ENCODE data around the gene CCDC137. TPM values are rescaled to one million over a fixed set of nuclear protein-coding genes. Genes with fewer than 3 reads are reported as not detected.
A peak's percentile ranks its signal among the peaks of the same experiment; 100 is the strongest.
"Not testable (repeated sequence)": the region's sequence is repeated elsewhere in the genome, so short reads cannot be mapped to it uniquely, and the experiment has no call there.

CCDC137 gene
- total RNA-seq, 2 experiments from 2014 or later: 34.0 to 36.8 TPM

- intact Hi-C loops (cut with micrococcal nuclease): no loop called here
- POLR2A ChIA-PET: interaction anchor here (0.7 kb wide), 1 partner anchor 36 kb away, joined by 3 read pairs; no protein-coding TSS in a partner anchor
- H3K4me3 Mint-ChIP-seq: no peak overlapping the region
- no peaks in the 10 kb centered on the region for H3K27me3 Mint-ChIP-seq
- CTCF ChIA-PET: no interaction called here
- no peaks in the 10 kb centered on the region for H3K9me3 Mint-ChIP-seq
- H3K4me1 Mint-ChIP-seq (ENCODE audit: low read depth): peaks cover 7% of the 10 kb centered on the region
- H3K36me3 Mint-ChIP-seq: peaks cover 33% of the 10 kb centered on the region
- no peak for DNase-seq
- H3K27ac Mint-ChIP-seq: no peak overlapping the region
Observed at GRCh38 chr17:81673561-81674258, 7.2 kb downstream of the CCDC137 start.

- intact Hi-C loops (cut with micrococcal nuclease); H3K4me1 Mint-ChIP-seq (ENCODE audit: low read depth); H3K4me3 Mint-ChIP-seq; H3K27ac Mint-ChIP-seq; POLR2A ChIA-PET; H3K27me3 Mint-ChIP-seq; H3K9me3 Mint-ChIP-seq: not testable (repeated sequence)
- H3K36me3 Mint-ChIP-seq: peaks cover 24% of the 10 kb centered on the region
- CTCF ChIA-PET: interaction anchor here (0.7 to 1.9 kb wide), 8 partner anchors 9 to 1101 kb away, joined by 3 to 10 read pairs (median 4); partner anchors contain the start of genes ARL16, CCDC137, HGS and MRPL12
- DNase-seq: peak; percentile 51
Observed at GRCh38 chr17:81675515-81676221, 9.1 kb downstream of the CCDC137 start.

GRCh38 chr17:81676906-81677305 lies 10.4 kb downstream of the CCDC137 start:
- no peak overlapping the region for H3K4me3 Mint-ChIP-seq
- peaks cover 7% of the 10 kb centered on the region for H3K4me1 Mint-ChIP-seq (ENCODE audit: low read depth)
- POLR2A ChIA-PET: no interaction called here
- peaks cover 13% of the 10 kb centered on the region for H3K36me3 Mint-ChIP-seq
- CTCF ChIA-PET: interaction anchor here (1.7 to 1.9 kb wide), 2 partner anchors 16 to 26 kb away, joined by 4 to 6 read pairs; partner anchors contain the start of gene MRPL12
- no peak overlapping the region for H3K27ac Mint-ChIP-seq
- H3K27me3 Mint-ChIP-seq: no peaks in the 10 kb centered on the region
- no peak for DNase-seq
- intact Hi-C loops (cut with micrococcal nuclease): no loop called here
- H3K9me3 Mint-ChIP-seq: no peaks in the 10 kb centered on the region

GRCh38 chr17:81680150-81680549 lies 13.6 kb downstream of the CCDC137 start:
- Mint-ChIP-seq H3K9me3 (no peaks in the 10 kb centered on the region), H3K36me3 (peaks cover 5% of the 10 kb centered on the region), H3K27ac (no peak overlapping the region), H3K4me3 (no peak overlapping the region), H3K4me1 (ENCODE audit: low read depth) (peaks cover 23% of the 10 kb centered on the region), H3K27me3 (peaks cover 2% of the 10 kb centered on the region)
- intact Hi-C loops (cut with micrococcal nuclease): no loop called here
- POLR2A ChIA-PET: no interaction called here
- DNase-seq: no peak
- CTCF ChIA-PET: interaction anchor here (1.0 kb wide), 1 partner anchor 22 kb away, joined by 3 read pairs; no protein-coding TSS in a partner anchor

GRCh38 chr17:81681672-81682071 lies 15.1 kb downstream of the CCDC137 start:
- intact Hi-C loops (cut with micrococcal nuclease): no loop called here
- peaks cover 15% of the 10 kb centered on the region for H3K36me3 Mint-ChIP-seq

GRCh38 chr17:81682565-81683207 lies 16.1 kb downstream of the CCDC137 start:
- no peaks in the 10 kb centered on the region for H3K9me3 Mint-ChIP-seq
- ChIA-PET CTCF (interaction anchor here (1.5 to 1.8 kb wide), 3 partner anchors 17 to 189 kb away, joined by 3 to 13 read pairs (median 4); partner anchors contain the start of gene MRPL12), POLR2A (interaction anchor here (0.8 to 4.4 kb wide), 11 partner anchors 12 to 255 kb away, joined by 3 to 54 read pairs (median 5); partner anchors contain the start of genes CCDC137, MCRIP1, MRPL12 and NPLOC4)
- H3K4me1 Mint-ChIP-seq (ENCODE audit: low read depth): peaks cover 30% of the 10 kb centered on the region
- H3K27ac Mint-ChIP-seq: peak overlapping the region; percentile 39
- peak overlapping the region; percentile 86 for H3K4me3 Mint-ChIP-seq
- no peak for DNase-seq
- peaks cover 2% of the 10 kb centered on the region for H3K27me3 Mint-ChIP-seq
- intact Hi-C loops (cut with micrococcal nuclease): loop anchor here (1.0 kb wide), 2 partner anchors 16 to 178 kb away; partner anchors contain the start of genes CCDC137, OXLD1 and P4HB
- H3K36me3 Mint-ChIP-seq: peaks cover 23% of the 10 kb centered on the region

More at GRCh38 chr17:81681672-81682071, 15.1 kb downstream of the CCDC137 start:
- DNase-seq: no peak
- POLR2A ChIA-PET: interaction anchor here (4.4 kb wide), 1 partner anchor 22 kb away, joined by 54 read pairs; the partner anchor contains the start of gene MRPL12
- Mint-ChIP-seq H3K27ac (no peak overlapping the region), H3K9me3 (no peaks in the 10 kb centered on the region), H3K27me3 (peaks cover 2% of the 10 kb centered on the region), H3K4me1 (ENCODE audit: low read depth) (peaks cover 30% of the 10 kb centered on the region), H3K4me3 (peak overlapping the region; percentile 16)
- CTCF ChIA-PET: no interaction called here

- intact Hi-C loops (cut with micrococcal nuclease): loop anchor here (1.0 kb wide), 2 partner anchors 17 to 177 kb away; partner anchors contain the start of genes CCDC137, OXLD1 and P4HB
- Mint-ChIP-seq H3K4me1 (ENCODE audit: low read depth) (peaks cover 30% of the 10 kb centered on the region), H3K4me3 (peak overlapping the region; percentile 86), H3K9me3 (no peaks in the 10 kb centered on the region), H3K36me3 (peaks cover 26% of the 10 kb centered on the region), H3K27ac (peak overlapping the region; percentile 39), H3K27me3 (peaks cover 2% of the 10 kb centered on the region)
- POLR2A ChIA-PET: interaction anchor here (0.8 to 4.4 kb wide), 13 partner anchors 12 to 255 kb away, joined by 3 to 54 read pairs (median 4); partner anchors contain the start of genes CCDC137, MCRIP1, MRPL12 and NPLOC4
- DNase-seq: no peak
- CTCF ChIA-PET: interaction anchor here (1.5 to 2.0 kb wide), 4 partner anchors 8 to 189 kb away, joined by 3 to 13 read pairs (median 4); partner anchors contain the start of gene MRPL12
Observed at GRCh38 chr17:81683208-81683583, 16.7 kb downstream of the CCDC137 start.

- peaks cover 2% of the 10 kb centered on the region for H3K27me3 Mint-ChIP-seq
- peaks cover 32% of the 10 kb centered on the region for H3K4me1 Mint-ChIP-seq (ENCODE audit: low read depth)
- no peaks in the 10 kb centered on the region for H3K9me3 Mint-ChIP-seq
- ChIA-PET CTCF (interaction anchor here (1.0 to 2.0 kb wide), 5 partner anchors 9 to 188 kb away, joined by 3 to 13 read pairs (median 4); partner anchors contain the start of genes FAAP100 and MRPL12), POLR2A (interaction anchor here (0.8 to 4.4 kb wide), 13 partner anchors 13 to 254 kb away, joined by 3 to 54 read pairs (median 4); partner anchors contain the start of genes CCDC137, MCRIP1, MRPL12 and NPLOC4)
- peak; percentile 99 for DNase-seq
- H3K27ac Mint-ChIP-seq: peak within 1 kb of the TSS; percentile 86
- peaks cover 29% of the 10 kb centered on the region for H3K36me3 Mint-ChIP-seq
- H3K4me3 Mint-ChIP-seq: peak within 1 kb of the TSS; percentile 86
- intact Hi-C loops (cut with micrococcal nuclease): loop anchor here (1.0 to 2.0 kb wide), 3 partner anchors 18 to 176 kb away; partner anchors contain the start of genes CCDC137, MRPL12, OXLD1 and P4HB
Observed at GRCh38 chr17:81683584-81684441, 17.3 kb downstream of the CCDC137 start, which contains the start of the genes ARL16 and HGS. ARL16 (minus strand) TSS chr17:81683797; CDS start chr17:81683753, 44 bp downstream. HGS (plus strand) TSS chr17:81684011; CDS start chr17:81684067, 56 bp downstream.

- peak; percentile 47 for DNase-seq
- peaks cover 32% of the 10 kb centered on the region for H3K4me1 Mint-ChIP-seq (ENCODE audit: low read depth)
- CTCF ChIA-PET: interaction anchor here (1.0 to 2.0 kb wide), 4 partner anchors 9 to 133 kb away, joined by 3 to 13 read pairs (median 4); partner anchors contain the start of genes FAAP100 and MRPL12
- intact Hi-C loops (cut with micrococcal nuclease): loop anchor here (2.0 kb wide), 1 partner anchor 18 kb away; the partner anchor contains the start of gene MRPL12
- POLR2A ChIA-PET: interaction anchor here (0.7 to 4.4 kb wide), 6 partner anchors 12 to 175 kb away, joined by 3 to 54 read pairs (median 10); partner anchors contain the start of genes CCDC137, MCRIP1, MRPL12 and OXLD1
- H3K9me3 Mint-ChIP-seq: no peaks in the 10 kb centered on the region
- peaks cover 2% of the 10 kb centered on the region for H3K27me3 Mint-ChIP-seq
- H3K4me3 Mint-ChIP-seq: peak overlapping the region; percentile 86
- peak overlapping the region; percentile 86 for H3K27ac Mint-ChIP-seq
- H3K36me3 Mint-ChIP-seq: peaks cover 34% of the 10 kb centered on the region
Observed at GRCh38 chr17:81684442-81684911, 17.9 kb downstream of the CCDC137 start.

GRCh38 chr17:81685108-81685507 lies 18.6 kb downstream of the CCDC137 start:
- H3K4me1 Mint-ChIP-seq (ENCODE audit: low read depth): peaks cover 32% of the 10 kb centered on the region
- DNase-seq: peak; percentile 73
- ChIA-PET CTCF (interaction anchor here (1.0 to 2.0 kb wide), 4 partner anchors 10 to 84 kb away, joined by 3 to 5 read pairs (median 4); no protein-coding TSS in a partner anchor), POLR2A (interaction anchor here (0.6 to 4.4 kb wide), 6 partner anchors 11 to 206 kb away, joined by 3 to 54 read pairs (median 8); partner anchors contain the start of genes ALYREF, CCDC137, MRPL12 and OXLD1)
- peaks cover 2% of the 10 kb centered on the region for H3K27me3 Mint-ChIP-seq
- H3K4me3 Mint-ChIP-seq: peak overlapping the region; percentile 86
- no peaks in the 10 kb centered on the region for H3K9me3 Mint-ChIP-seq
- peaks cover 40% of the 10 kb centered on the region for H3K36me3 Mint-ChIP-seq
- H3K27ac Mint-ChIP-seq: peak overlapping the region; percentile 86
- intact Hi-C loops (cut with micrococcal nuclease): loop anchor here (2.0 kb wide), 1 partner anchor 18 kb away; the partner anchor contains the start of gene MRPL12

All from activated CD4-positive, alpha-beta memory T cell treated with anti-CD3 and anti-CD28 coated beads for 36 hours (primary cell).